Osteoblast (primary cell): ENCODE data around the gene LILRB3. TPM values are rescaled to one million over a fixed set of nuclear protein-coding genes. Genes with fewer than 3 reads are reported as not detected.
"Not testable (repeated sequence)": the region's sequence is repeated elsewhere in the genome, so short reads cannot be mapped to it uniquely, and the experiment has no call there.

Source experiments
- DNase-seq: peaks from one replicate; pipeline ENCODE4 v3.0.0; 2011; ENCODE audit warnings: low spot score, mixed read lengths; ENCODE audit not compliant: insufficient read length; ENCODE audit errors: missing footprints
- H2AFZ ChIP-seq: 2 replicates; pipeline ENCODE4 v1.6.0; 2011; ENCODE audit warnings: mild to moderate bottlenecking, low read length
- H3K27ac ChIP-seq: 2 replicates; pipeline ENCODE4 v1.5.1; 2011; ENCODE audit warnings: mild to moderate bottlenecking, low read depth, low read length, moderate library complexity
- H3K27me3 ChIP-seq: 2 replicates; pipeline ENCODE4 v1.6.0; 2012; ENCODE audit warnings: mild to moderate bottlenecking, control low read depth, inconsistent platforms, low read length, moderate library complexity; ENCODE audit not compliant: insufficient read depth
- H3K36me3 ChIP-seq: 2 replicates; pipeline ENCODE4 v1.5.1; 2011; ENCODE audit warnings: mild to moderate bottlenecking, low read length, control low read depth, moderate library complexity; ENCODE audit not compliant: insufficient read depth
- H3K4me1 ChIP-seq: 2 replicates; pipeline ENCODE4 v1.5.1; 2011; ENCODE audit warnings: mild to moderate bottlenecking, low read length, control low read depth, moderate library complexity; ENCODE audit not compliant: insufficient read depth
- H3K4me2 ChIP-seq: 2 replicates; pipeline ENCODE4 v1.6.0; 2011; ENCODE audit warnings: mild to moderate bottlenecking, low read length; ENCODE audit not compliant: insufficient read depth
- H3K4me3 ChIP-seq: fragments of 200-600 bp; sonication (generic); 3 replicates; pipeline ENCODE4 v1.5.1; 2012; ENCODE audit warnings: mild to moderate bottlenecking, low read length, inconsistent platforms; ENCODE audit not compliant: insufficient read depth
- H3K79me2 ChIP-seq: 2 replicates; pipeline ENCODE4 v1.6.0; 2012; ENCODE audit warnings: mild to moderate bottlenecking, low read length, control low read depth, inconsistent platforms; ENCODE audit not compliant: insufficient read depth
- H3K9me3 ChIP-seq: 2 replicates; pipeline ENCODE4 v1.5.1; 2011; ENCODE audit warnings: low read depth, low read length, control low read depth
- H4K20me1 ChIP-seq: 2 replicates; pipeline ENCODE4 v1.6.0; 2012; ENCODE audit warnings: mild to moderate bottlenecking, low read length, control low read depth; ENCODE audit not compliant: insufficient read depth
- CTCF ChIP-seq: IDR thresholded peaks from 2 replicates; pipeline ENCODE4 v1.5.1; 2011; ENCODE audit warnings: mild to moderate bottlenecking, low read depth, low read length, moderate library complexity; ENCODE audit errors: extremely low read depth
- total RNA-seq: library from RNA; depleted of rRNA; stranded (reverse); fragments of >200 nt; gene quantifications from 2 replicates; pipeline ENCODE4 v1.2.3, GENCODE V29; 2012

Gene LILRB3
- total RNA-seq, 1 donor, result not detected

DNA sequence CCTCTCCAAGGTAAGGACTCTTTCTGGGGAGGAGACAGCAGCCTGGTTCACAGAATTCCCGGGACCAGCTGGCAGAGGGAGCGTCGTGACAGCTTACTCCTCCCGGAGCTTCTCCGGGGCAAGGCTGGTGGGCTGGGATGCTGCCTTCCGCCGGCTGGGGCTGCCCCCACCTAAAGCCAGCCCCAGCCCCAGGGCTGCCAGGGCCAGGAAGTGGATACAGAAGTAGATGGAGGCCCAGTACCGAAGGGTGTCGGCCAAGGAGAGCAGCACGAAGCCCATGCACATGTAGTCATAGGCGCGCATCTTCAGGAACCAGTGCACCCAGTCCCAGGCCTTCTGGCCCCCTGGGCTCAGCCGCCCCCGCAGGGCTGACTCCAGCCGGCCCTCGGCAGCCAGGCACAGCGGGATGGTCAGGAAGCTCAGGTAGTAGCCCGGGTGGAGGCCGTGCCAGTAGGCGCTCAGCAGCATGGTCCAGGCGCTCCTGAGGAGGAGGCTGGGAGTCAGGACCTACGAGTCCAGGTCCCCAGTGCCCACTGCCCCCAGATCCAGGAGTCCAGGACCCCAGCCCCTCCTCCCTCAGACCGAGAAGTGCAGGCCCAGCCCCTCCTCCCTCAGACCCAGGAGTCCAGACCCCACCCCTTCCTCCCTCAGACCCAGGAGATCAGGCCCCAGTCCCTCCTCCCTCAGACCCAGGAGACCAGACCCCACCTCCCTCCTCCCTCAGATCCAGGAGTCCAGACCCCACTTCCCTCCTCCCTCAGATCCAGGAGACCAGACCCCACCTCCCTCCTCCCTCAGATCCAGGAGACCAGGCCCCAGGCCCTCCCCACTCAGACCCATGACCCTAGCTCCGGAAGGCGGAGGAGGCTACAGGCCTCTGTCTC is 48.6 kb downstream of the LILRB3 start:
- H3K27me3 ChIP-seq, result no peaks in the 10 kb centered on the region
- H3K4me2 ChIP-seq, result no peak overlapping the region
- TF ChIP-seq CTCF, result no peak

DNA sequence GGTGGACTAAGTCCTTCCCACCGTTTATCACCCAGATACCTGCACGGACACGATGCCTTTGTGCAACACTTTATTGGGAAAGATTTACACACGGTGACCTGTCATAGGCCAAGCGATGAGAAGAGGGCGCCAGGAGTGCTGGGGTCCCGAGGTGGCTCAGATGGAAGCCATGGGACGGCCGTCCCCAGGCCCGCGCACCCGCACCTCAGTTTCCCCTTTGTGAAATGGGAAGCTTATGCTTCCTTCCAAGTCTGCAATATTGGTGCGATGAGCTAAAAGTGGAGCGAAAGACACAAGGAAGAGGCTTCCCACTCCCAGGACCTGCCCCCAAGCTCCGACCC is 49.5 kb downstream of the LILRB3 start:
- Histone ChIP-seq H3K79me2 (no peaks in the 10 kb centered on the region), H3K9me3 (no peaks in the 10 kb centered on the region), H3K4me3 (no peak overlapping the region), H2AFZ (no peak overlapping the region), H4K20me1 (no peaks in the 10 kb centered on the region), H3K4me2 (no peak overlapping the region), H3K4me1 (peaks cover 2% of the 10 kb centered on the region), H3K27me3 (no peaks in the 10 kb centered on the region), H3K36me3 (peaks cover 13% of the 10 kb centered on the region), H3K27ac (no peak overlapping the region)
- DNase-seq, result peak; percentile 55
- TF ChIP-seq CTCF, result no peak

More for the DNA sequence above, 48.6 kb downstream of the LILRB3 start:
- Histone ChIP-seq H3K79me2 (no peaks in the 10 kb centered on the region), H3K36me3 (peaks cover 21% of the 10 kb centered on the region), H3K27ac (no peak overlapping the region), H3K4me3 (no peak overlapping the region), H3K9me3 (no peaks in the 10 kb centered on the region), H3K4me1 (peaks cover 2% of the 10 kb centered on the region), H2AFZ (no peak overlapping the region), H4K20me1 (peaks cover 3% of the 10 kb centered on the region)
- DNase-seq, result peak; percentile 83

DNA sequence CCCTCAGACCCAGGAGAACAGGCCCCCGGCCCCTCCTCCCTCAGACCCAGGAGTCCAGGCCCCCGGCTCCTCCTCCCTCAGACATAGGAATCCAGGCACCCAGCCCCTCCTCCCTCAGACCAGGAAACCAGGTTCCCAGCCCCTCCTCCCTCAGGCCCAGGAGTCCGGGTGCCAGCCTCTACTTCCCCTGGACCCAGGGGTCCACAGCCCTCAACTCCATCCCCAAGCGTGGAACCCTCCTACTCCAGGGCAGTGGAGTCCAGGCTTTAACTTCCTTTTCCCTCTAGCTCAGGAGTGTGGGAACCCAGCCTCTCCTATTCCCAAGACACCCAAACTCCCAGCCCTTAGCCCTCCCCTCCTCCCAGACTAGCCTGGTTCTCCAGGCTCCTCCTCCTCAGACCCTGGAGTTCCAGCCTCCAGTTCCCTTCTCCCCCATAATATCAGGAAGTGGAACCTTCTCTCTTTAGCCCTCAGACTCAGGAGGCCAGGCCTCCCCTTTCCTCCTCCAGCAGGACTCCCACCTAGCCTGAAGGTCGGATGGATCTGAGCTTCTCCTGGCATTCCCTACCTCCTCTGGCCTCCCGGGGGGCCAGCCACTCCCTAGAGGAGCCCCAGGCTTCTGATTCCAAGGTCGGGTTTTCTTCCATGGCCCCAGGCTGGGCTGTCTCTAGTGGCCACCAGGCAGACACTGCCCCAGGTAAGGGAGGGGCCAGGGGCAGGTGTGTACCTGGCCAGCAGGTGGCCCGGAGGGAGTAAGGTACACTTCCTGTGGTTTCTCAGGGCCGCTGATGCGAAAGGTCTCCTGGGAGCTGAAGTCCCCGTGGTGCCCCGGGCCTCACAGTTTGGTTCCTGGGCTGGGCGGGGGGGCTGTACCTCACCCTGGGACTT is 50.1 kb downstream of the LILRB3 start, which contains the start of gene TMC4:
Gene TMC4 (minus strand): TSS at position 690 of the 888 bp plus-strand sequence. CDS start 43 bp downstream, at position 647.
- Histone ChIP-seq H2AFZ (no peak within 1 kb of the TSS), H4K20me1 (no peaks in the 10 kb centered on the region), H3K4me2 (no peak within 1 kb of the TSS), H3K4me1 (peaks cover 2% of the 10 kb centered on the region), H3K9me3 (no peaks in the 10 kb centered on the region), H3K36me3 (peaks cover 8% of the 10 kb centered on the region), H3K27ac (no peak within 1 kb of the TSS), H3K27me3 (no peaks in the 10 kb centered on the region), H3K79me2 (no peaks in the 10 kb centered on the region), H3K4me3 (no peak within 1 kb of the TSS)
- peak; percentile 95 for DNase-seq
- TF ChIP-seq CTCF, result no peak

DNA sequence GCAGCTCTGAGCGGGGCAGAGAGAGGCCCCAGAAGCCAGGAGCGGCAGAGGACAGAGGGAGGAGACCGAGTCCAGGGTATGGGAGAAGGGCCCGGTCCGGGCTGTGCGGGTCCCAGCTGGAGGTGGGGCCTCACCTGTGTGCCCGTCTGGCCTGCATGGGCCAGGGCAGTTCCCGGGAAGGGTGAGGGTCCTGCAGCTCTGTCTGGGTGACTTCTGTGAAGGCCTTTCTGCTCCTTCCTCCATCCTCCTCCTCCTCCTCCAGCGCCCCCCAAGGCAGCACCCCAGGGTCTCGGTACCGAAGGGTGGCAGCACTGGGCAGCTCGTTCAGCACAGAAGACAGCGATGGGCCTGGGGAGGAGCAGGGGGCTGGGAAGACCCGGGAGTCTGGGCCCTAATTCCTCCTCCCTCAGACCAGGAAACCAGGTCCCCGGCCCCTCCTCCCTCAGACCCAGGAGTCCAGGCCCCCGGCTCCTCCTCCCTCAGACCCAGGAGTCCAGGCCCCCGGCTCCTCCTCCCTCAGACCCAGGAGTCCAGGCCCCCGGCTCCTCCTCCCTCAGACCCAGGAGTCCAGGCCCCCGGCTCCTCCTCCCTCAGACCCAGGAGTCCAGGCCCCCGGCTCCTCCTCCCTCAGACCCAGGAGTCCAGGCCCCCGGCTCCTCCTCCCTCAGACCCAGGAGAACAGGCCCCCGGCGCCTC is 50.9 kb downstream of the LILRB3 start:
- not testable (repeated sequence) for H3K79me2 ChIP-seq, H3K27me3 ChIP-seq, H3K27ac ChIP-seq, H3K4me2 ChIP-seq, H3K9me3 ChIP-seq, H2AFZ ChIP-seq, H3K4me3 ChIP-seq, H3K4me1 ChIP-seq, H3K36me3 ChIP-seq, H4K20me1 ChIP-seq
- DNase-seq, result peak; percentile 52
